PC-9 (cell line): ENCODE measurements around the gene HTR2B. TPM values are rescaled to one million over a fixed set of nuclear protein-coding genes. Genes with fewer than 3 reads are reported as not detected.
A peak's percentile ranks its signal among the peaks of the same experiment; 100 is the strongest.

Experiments
- BruUV-seq: library from RNA; stranded (reverse); fragments of 400-500 nt; replicated peaks from 2 replicates; lab custom pipeline; 2021; lab: Mats Ljungman, UMichigan
- CTCF ChIA-PET: fragments of 300-600 bp; sonication (Branson Sonifier 250); formaldehyde crosslinking; loops from one replicate; lab custom pipeline; 2022; ENCODE audit warnings: antibody characterized with exemption; lab: Charles Lee
- POLR2A ChIA-PET: fragments of 300-600 bp; sonication (Branson Sonifier 250); formaldehyde crosslinking; loops from one replicate; lab custom pipeline; 2022; ENCODE audit warnings: antibody characterized with exemption; ENCODE audit not compliant: unreplicated experiment; lab: Charles Lee
- DNase-seq, 2 experiments: peaks; one replicate each; pipeline versions ENCODE4 v3.0.0 to v3.0.0-alpha.2; 2015 to 2022; ENCODE audit warnings: mixed read lengths in 1 of 2
- H2AFZ ChIP-seq: fragments of 200-600 bp; sonication (generic); 2 replicates; pipeline ENCODE4 v1.8.1; 2017; ENCODE audit warnings: antibody characterized with exemption
- H3F3A ChIP-seq: fragments of 200-600 bp; sonication (generic); 2 replicates; pipeline ENCODE4 v1.8.1; 2017; ENCODE audit warnings: antibody characterized with exemption, mild to moderate bottlenecking, low read depth; ENCODE audit not compliant: insufficient read depth
- H3K27ac ChIP-seq: fragments of 200-600 bp; sonication (generic); 2 replicates; pipeline ENCODE4 v1.6.1; 2016; ENCODE audit warnings: mixed run types
- H3K27me3 ChIP-seq: fragments of 200-600 bp; sonication (generic); 2 replicates; pipeline ENCODE4 v1.6.1; 2016; ENCODE audit warnings: low read depth, mixed run types; ENCODE audit not compliant: insufficient read depth
- H3K36me3 ChIP-seq: fragments of 200-600 bp; sonication (generic); 2 replicates; pipeline ENCODE4 v1.6.1; 2016; ENCODE audit warnings: low read depth, mixed run types
- H3K4me1 ChIP-seq: fragments of 200-600 bp; sonication (generic); replicated peaks from 2 replicates; pipeline ENCODE4 v1.6.1; 2016; ENCODE audit warnings: mixed run types; ENCODE audit not compliant: insufficient read depth
- H3K4me2 ChIP-seq: fragments of 200-600 bp; sonication (generic); 2 replicates; pipeline ENCODE4 v1.6.1; 2017; ENCODE audit warnings: mixed run types
- H3K4me3 ChIP-seq: fragments of 200-600 bp; sonication (generic); 2 replicates; pipeline ENCODE4 v1.6.1; 2016; ENCODE audit warnings: mixed run types
- H3K79me2 ChIP-seq: fragments of 200-600 bp; sonication (generic); 2 replicates; pipeline ENCODE4 v1.6.1; 2017; ENCODE audit warnings: low read depth, mixed run types
- H3K9me2 ChIP-seq: fragments of 200-600 bp; sonication (generic); 2 replicates; pipeline ENCODE4 v1.8.1; 2017; ENCODE audit warnings: mild to moderate bottlenecking; ENCODE audit not compliant: insufficient read depth
- H3K9me3 ChIP-seq: fragments of 200-600 bp; sonication (generic); 2 replicates; pipeline ENCODE4 v1.8.1; 2016; ENCODE audit warnings: low read depth; ENCODE audit not compliant: insufficient read depth
- H4K20me1 ChIP-seq: fragments of 200-600 bp; sonication (generic); 2 replicates; pipeline ENCODE4 v1.8.1; 2017; ENCODE audit not compliant: insufficient read depth
- CTCF ChIP-seq: fragments of 200-600 bp; sonication (generic); conservative IDR thresholded peaks from 2 replicates; pipeline ENCODE4 v1.6.1; 2017; ENCODE audit warnings: mixed run types, antibody characterized with exemption, mild to moderate bottlenecking, moderate library complexity
- EZH2 ChIP-seq: fragments of 200-600 bp; sonication (generic); IDR thresholded peaks from 2 replicates; pipeline ENCODE4 v1.8.0; 2017; ENCODE audit warnings: antibody characterized with exemption, low read depth
- intact Hi-C: fragments of 100-400 bp; cut with micrococcal nuclease; formaldehyde crosslinking; loops from one replicate; pipeline ENCODE4 v1.10.0; 2022; ENCODE audit not compliant: unreplicated experiment
- total RNA-seq: library from RNA; stranded (reverse); gene quantifications from 2 replicates; pipeline ENCODE4 v1.2.3, GENCODE V29; 2021

The HTR2B gene
- total RNA-seq, 1 experiment from 2014 or later, result not detected

GRCh38 chr2:231130336-231131056 is 5.7 kb upstream of the HTR2B start:
- no TSS peak for BruUV-seq
- Histone ChIP-seq H3K79me2 (peaks cover 51% of the 10 kb centered on the region), H4K20me1 (no peaks in the 10 kb centered on the region; the same call in none of the 2 replicates), H3K4me1 (peaks cover 39% of the 10 kb centered on the region), H3K9me3 (no peaks in the 10 kb centered on the region), H3K4me3 (no peak overlapping the region), H3K9me2 (no peaks in the 10 kb centered on the region; the same call in 1 of the 2 replicates), H3K36me3 (peaks cover 10% of the 10 kb centered on the region; the same call in 1 of the 2 replicates), H3K4me2 (peak overlapping the region; percentile 23; the same call in 1 of the 2 replicates), H3K27me3 (no peaks in the 10 kb centered on the region), H3F3A (peaks cover 38% of the 10 kb centered on the region; the same call in 1 of the 2 replicates), H3K27ac (peak overlapping the region; percentile 54; the same call in 1 of the 2 replicates), H2AFZ (no peak overlapping the region)
- DNase-seq, result no peak
- TF ChIP-seq EZH2, result no peak
- TF ChIP-seq CTCF, result no peak
- intact Hi-C loops, result no loop called here
- CTCF ChIA-PET, result no interaction called here
- POLR2A ChIA-PET, result no interaction called here

- no peak overlapping the region for H3K4me3 ChIP-seq
- TF ChIP-seq EZH2, result no peak
- no peak for TF ChIP-seq CTCF
- no TSS peak for BruUV-seq
- peaks cover 50% of the 10 kb centered on the region for H3K79me2 ChIP-seq
- peak overlapping the region; percentile 21; the same call in 1 of the 2 replicates for H3K4me2 ChIP-seq
- H3K4me1 ChIP-seq, result peaks cover 39% of the 10 kb centered on the region
- H4K20me1 ChIP-seq, result no peaks in the 10 kb centered on the region; the same call in 1 of the 2 replicates
- peak overlapping the region; percentile 54 for H3K27ac ChIP-seq
- peaks cover 18% of the 10 kb centered on the region for H3K36me3 ChIP-seq
- H3K27me3 ChIP-seq, result no peaks in the 10 kb centered on the region
- H2AFZ ChIP-seq, result no peak overlapping the region
- no peaks in the 10 kb centered on the region for H3K9me2 ChIP-seq
- intact Hi-C loops, result no loop called here
- peaks cover 26% of the 10 kb centered on the region; the same call in 1 of the 2 replicates for H3F3A ChIP-seq
- no peak for DNase-seq
- ChIA-PET POLR2A (interaction anchor here (0.5 to 0.6 kb wide), 2 partner anchors 10 to 322 kb away, joined by 3 to 4 read pairs; no protein-coding TSS in a partner anchor), CTCF (interaction anchor here (0.6 to 0.9 kb wide), 2 partner anchors 46 to 98 kb away, joined by 3 read pairs; no protein-coding TSS in a partner anchor)
- no peaks in the 10 kb centered on the region for H3K9me3 ChIP-seq
Observed at GRCh38 chr2:231129216-231129615, 4.4 kb upstream of the HTR2B start.

- ChIA-PET POLR2A (interaction anchor here (0.5 to 0.6 kb wide), 4 partner anchors 9 to 322 kb away, joined by 3 to 6 read pairs (median 4); no protein-coding TSS in a partner anchor), CTCF (interaction anchor here (0.9 kb wide), 1 partner anchor 98 kb away, joined by 3 read pairs; no protein-coding TSS in a partner anchor)
- H3K9me3 ChIP-seq, result no peaks in the 10 kb centered on the region
- no peak overlapping the region for H2AFZ ChIP-seq
- H3K36me3 ChIP-seq, result peaks cover 21% of the 10 kb centered on the region
- no peaks in the 10 kb centered on the region; the same call in 1 of the 2 replicates for H4K20me1 ChIP-seq
- H3F3A ChIP-seq, result peaks cover 23% of the 10 kb centered on the region; the same call in 1 of the 2 replicates
- H3K4me3 ChIP-seq, result no peak overlapping the region
- no peak for TF ChIP-seq EZH2
- no peak for TF ChIP-seq CTCF
- no peaks in the 10 kb centered on the region for H3K27me3 ChIP-seq
- no peak for DNase-seq
- peak overlapping the region; percentile 21; the same call in 1 of the 2 replicates for H3K4me2 ChIP-seq
- H3K27ac ChIP-seq, result peak overlapping the region; percentile 54
- no TSS peak for BruUV-seq
- intact Hi-C loops, result no loop called here
- H3K79me2 ChIP-seq, result peaks cover 53% of the 10 kb centered on the region
- H3K9me2 ChIP-seq, result no peaks in the 10 kb centered on the region
- peaks cover 39% of the 10 kb centered on the region for H3K4me1 ChIP-seq
Observed at GRCh38 chr2:231128541-231128940, 3.7 kb upstream of the HTR2B start.
